IgD-negative memory B cell (primary cell): Measurements from ENCODE around the gene MICAL3. TPM values are rescaled to one million over a fixed set of nuclear protein-coding genes. Genes with fewer than 3 reads are reported as not detected.

ENCODE experiments used
- H3K27ac Mint-ChIP-seq, 3 donors: one replicate each; pipeline ENCODE4 v1.8.0; 2020 to 2022; ENCODE audit warnings: mild to moderate bottlenecking in 3 of 3, mixed read lengths in 3 of 3, moderate library complexity in 1 of 3
- H3K27me3 Mint-ChIP-seq: one replicate; pipeline ENCODE4 v1.8.0; 2021; ENCODE audit warnings: mixed read lengths
- H3K36me3 Mint-ChIP-seq: one replicate; pipeline ENCODE4 v1.8.0; 2020; ENCODE audit warnings: mild to moderate bottlenecking, mixed read lengths
- H3K4me1 Mint-ChIP-seq, 3 donors: one replicate each; pipeline ENCODE4 v1.8.0; 2020 to 2022; ENCODE audit warnings: mixed read lengths in 3 of 3, mild to moderate bottlenecking in 1 of 3
- H3K4me3 Mint-ChIP-seq, 4 donors: one replicate each; pipeline ENCODE4 v1.8.0; 2020 to 2022; ENCODE audit warnings: mild to moderate bottlenecking in 4 of 4, mixed read lengths in 4 of 4, moderate library complexity in 3 of 4
- H3K9me3 Mint-ChIP-seq, 3 donors: one replicate each; pipeline ENCODE4 v1.8.0; 2020 to 2021; ENCODE audit warnings: mixed read lengths in 3 of 3, mild to moderate bottlenecking in 1 of 3
- polyA plus RNA-seq: library from polyadenylated mRNA; unstranded; fragments of 300-500 nt; fragmentation: Illumina TruSeq; gene quantifications from one replicate; pipeline ENCODE4 v1.2.3, GENCODE V29; 2021

Gene MICAL3
- polyA plus RNA-seq, 1 donor from 2014 or later, result 12.0 TPM

DNA sequence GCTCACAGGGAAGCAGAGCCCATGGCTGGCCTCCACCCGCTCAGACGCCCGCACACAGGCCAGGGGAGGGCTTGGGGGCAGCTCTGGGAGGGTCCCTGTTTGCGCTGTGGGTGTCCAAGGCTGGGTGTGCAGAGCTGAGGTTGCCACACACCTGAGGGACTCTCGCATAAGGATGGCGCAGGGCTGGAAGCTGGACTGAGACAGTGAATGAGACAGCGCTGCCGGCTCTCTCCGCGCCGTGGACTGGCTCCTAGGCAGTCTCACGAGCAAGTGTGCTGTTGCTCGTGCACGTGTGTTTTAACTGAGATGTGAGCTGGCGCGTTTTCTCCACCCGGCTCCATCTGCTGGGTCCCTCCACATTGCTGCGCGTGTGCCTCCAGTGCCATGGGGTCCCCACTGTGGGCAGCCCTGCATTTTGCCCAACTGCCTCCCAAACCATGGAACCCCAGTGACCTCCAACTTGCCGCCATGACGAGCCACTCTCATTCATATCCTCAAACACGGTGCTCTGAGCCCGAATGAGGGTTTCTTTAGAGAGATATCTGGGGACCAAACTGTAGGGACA is 245.9 kb downstream of the MICAL3 start:
- Mint-ChIP-seq H3K4me3 (peak overlapping the region; percentile 97 to 99 (median 98)), H3K36me3 (peaks cover 1% of the 10 kb centered on the region), H3K27me3 (no peaks in the 10 kb centered on the region), H3K27ac (peak overlapping the region; percentile 76 to 97 (median 97)), H3K4me1 (peaks cover 33 to 43% (median 40%) of the 10 kb centered on the region in 3 donors), H3K9me3 (no peaks in the 10 kb centered on the region)

GRCh38 chr22:17777717-17778044 is 246.7 kb downstream of the MICAL3 start:
- Mint-ChIP-seq H3K27ac (peak overlapping the region; percentile 97 to 99 (median 97)), H3K27me3 (no peaks in the 10 kb centered on the region), H3K9me3 (no peaks in the 10 kb centered on the region), H3K4me3 (peak overlapping the region; percentile 97 to 99 (median 98)), H3K36me3 (peaks cover 1% of the 10 kb centered on the region), H3K4me1 (peaks cover 39 to 50% (median 41%) of the 10 kb centered on the region in 3 donors)

DNA sequence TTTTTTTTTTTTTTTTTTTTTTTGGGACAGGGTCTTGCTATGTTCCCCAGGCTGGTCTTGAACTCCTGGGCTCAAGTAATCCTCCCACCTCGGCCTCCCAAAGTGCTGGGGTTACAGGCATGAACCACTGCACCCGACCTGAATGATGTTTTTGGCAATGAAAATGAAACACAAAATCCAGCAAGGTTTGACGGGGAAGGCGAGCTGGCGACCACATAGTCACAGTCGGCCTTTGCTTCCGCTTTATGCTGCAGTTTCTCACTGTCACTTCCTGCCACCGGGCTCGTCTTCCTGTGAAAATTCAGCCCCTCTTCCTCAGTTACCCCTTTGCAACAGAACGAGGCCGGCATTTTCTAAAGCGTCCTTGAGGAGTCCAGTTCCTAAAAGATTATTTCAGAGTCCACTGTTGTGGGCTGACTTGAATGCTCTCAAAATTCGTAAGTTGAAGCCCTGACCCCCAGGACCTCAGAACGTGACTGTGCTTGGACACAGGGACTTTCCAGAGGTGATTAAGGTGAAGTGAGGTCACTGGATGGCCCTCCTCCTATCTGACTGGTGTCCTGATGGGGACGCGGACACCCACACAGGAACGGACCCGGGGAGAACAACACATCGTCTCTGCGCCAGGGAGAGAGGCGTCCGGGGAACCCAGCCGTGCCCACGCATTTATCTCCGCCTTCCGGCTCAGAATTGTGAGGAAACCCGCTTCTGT is 247.2 kb downstream of the MICAL3 start:
- peaks cover 41 to 53% (median 42%) of the 10 kb centered on the region in 3 donors for H3K4me1 Mint-ChIP-seq
- no peaks in the 10 kb centered on the region for H3K27me3 Mint-ChIP-seq
- peak overlapping the region; percentile 97 to 99 (median 97) for H3K27ac Mint-ChIP-seq
- H3K9me3 Mint-ChIP-seq, result no peaks in the 10 kb centered on the region
- peak overlapping the region; percentile 97 to 99 (median 98) for H3K4me3 Mint-ChIP-seq
- peaks cover 1% of the 10 kb centered on the region for H3K36me3 Mint-ChIP-seq

DNA sequence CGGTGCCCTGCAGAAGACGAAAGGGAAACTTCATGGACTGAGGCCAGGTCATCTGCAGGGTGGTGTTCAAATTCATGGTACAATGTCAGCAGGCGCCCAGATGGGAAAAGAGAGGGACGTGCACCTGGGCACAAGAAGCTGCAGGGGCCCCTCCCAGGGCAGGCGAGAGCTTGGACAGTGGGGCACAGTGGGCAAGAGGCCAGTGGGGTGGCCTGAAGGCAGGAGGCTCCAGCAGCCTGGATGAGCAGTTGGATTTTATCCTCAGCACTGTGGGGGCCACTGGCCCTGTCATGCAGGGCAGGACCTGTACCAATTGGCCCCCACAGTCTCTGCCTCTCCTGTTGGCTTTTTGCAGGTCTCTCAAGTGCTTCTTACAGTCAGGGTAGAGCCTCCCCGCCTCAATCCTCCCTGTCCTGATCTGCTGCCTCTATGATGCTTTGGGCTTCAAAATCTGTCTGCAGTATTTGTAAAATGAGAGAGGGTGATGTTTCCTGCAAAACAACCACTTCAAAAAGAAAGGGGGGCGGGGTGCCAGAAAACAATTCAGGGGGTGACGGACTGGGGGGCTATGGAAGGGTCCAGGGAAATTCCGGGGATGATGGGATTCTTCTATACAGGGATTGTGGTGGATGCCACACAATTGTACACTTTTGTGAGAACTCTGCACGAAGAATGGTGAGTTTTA is 248.4 kb downstream of the MICAL3 start:
- H3K27me3 Mint-ChIP-seq, result no peaks in the 10 kb centered on the region
- no peaks in the 10 kb centered on the region for H3K9me3 Mint-ChIP-seq
- peaks cover 45 to 54% (median 45%) of the 10 kb centered on the region in 3 donors for H3K4me1 Mint-ChIP-seq
- H3K4me3 Mint-ChIP-seq, result peak overlapping the region; percentile 90 to 99 (median 98)
- H3K36me3 Mint-ChIP-seq, result peaks cover 1% of the 10 kb centered on the region
- peak overlapping the region; percentile 97 to 99 (median 97) for H3K27ac Mint-ChIP-seq

GRCh38 chr22:17774926-17775685 is 249.3 kb downstream of the MICAL3 start:
- Mint-ChIP-seq H3K4me1 (peaks cover 45 to 53% (median 47%) of the 10 kb centered on the region in 3 donors), H3K27ac (peak overlapping the region; percentile 96 to 97 (median 97)), H3K9me3 (no peaks in the 10 kb centered on the region)

DNA sequence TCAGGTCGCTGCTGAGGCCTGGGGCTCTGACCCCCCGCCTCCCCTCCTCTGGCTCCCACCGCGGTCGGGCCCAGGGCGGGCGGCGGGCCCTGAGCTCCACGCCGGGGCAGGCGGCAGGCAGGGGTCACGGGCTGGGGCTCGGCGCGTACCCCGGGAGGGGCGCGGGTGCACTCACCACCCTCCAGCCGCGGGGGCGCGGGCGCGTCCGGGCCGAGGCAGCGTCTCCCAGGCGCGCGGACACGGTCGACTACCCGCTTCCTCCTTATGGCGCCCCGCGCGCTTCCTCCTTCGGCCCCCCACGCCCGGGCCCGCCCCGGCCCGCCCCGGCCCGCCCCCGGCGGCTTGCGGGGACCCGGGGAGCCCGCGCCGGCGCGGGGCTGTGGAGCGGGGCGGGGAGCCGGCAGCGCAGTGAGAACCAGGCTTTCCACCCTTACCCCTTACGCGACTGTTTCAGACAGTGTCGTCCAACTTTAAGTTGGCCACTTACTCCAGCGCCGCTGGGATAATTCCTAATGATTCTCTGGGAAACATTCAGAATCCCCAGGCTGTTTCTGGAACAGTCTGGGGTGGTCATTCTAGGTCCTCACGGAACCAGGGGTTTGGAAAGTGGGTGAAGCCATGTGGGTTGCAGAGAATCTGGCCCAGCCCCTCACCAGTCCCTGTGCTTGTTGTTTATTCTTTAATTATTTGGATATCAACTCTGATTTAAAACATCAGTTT is 250.0 kb downstream of the MICAL3 start, which contains the start of gene BID:
Gene BID, minus strand, starts transcription at position 264 of the 720 bp plus-strand sequence. CDS start 24,353 bp downstream, outside the sequence.
- Mint-ChIP-seq H3K27ac (peak within 1 kb of the TSS; percentile 96 to 98 (median 97)), H3K4me1 (peaks cover 38 to 49% (median 43%) of the 10 kb centered on the region in 3 donors), H3K4me3 (peak within 1 kb of the TSS; percentile 87 to 99 (median 96)), H3K9me3 (no peaks in the 10 kb centered on the region), H3K36me3 (peaks cover 1% of the 10 kb centered on the region), H3K27me3 (no peaks in the 10 kb centered on the region)

More at GRCh38 chr22:17774926-17775685, 249.3 kb downstream of the MICAL3 start:
- Mint-ChIP-seq H3K36me3 (peaks cover 1% of the 10 kb centered on the region), H3K4me3 (peak overlapping the region; percentile 82 to 99 (median 94)), H3K27me3 (no peaks in the 10 kb centered on the region)

DNA sequence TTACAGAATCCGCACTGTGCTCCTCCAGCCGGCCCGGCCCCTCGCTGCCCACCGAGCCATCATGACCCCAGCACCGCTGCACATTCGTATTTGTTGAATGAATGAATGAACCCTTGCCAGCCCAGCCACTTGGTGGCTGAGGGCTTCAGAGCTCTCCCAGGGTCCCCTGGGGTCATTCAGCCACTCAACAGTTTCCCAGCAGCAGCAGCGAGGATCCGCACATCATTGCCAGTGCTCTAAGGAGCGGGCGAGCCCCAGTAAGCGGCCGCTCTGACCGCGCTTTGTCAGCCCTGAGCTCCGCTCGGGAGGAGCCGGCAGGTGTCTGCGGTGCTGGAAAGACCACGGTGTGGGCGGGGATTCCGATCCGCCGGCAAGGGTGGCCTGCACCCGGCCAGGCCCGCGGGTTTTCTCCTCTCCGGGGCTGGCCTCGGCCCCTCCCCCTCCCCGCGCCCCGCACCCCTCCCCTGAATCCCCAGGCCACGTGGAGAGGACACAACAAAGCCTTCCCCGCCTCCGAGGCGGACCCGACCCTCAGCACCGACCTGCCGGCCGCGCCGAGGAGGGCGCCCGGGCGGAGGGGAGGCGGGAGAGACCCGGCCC is 250.7 kb downstream of the MICAL3 start:
- Mint-ChIP-seq H3K4me3 (peak overlapping the region; percentile 87 to 97 (median 92)), H3K27ac (peak overlapping the region; percentile 88 to 98 (median 90)), H3K36me3 (no peaks in the 10 kb centered on the region), H3K4me1 (peaks cover 33 to 43% (median 37%) of the 10 kb centered on the region in 3 donors), H3K9me3 (no peaks in the 10 kb centered on the region), H3K27me3 (no peaks in the 10 kb centered on the region)

DNA sequence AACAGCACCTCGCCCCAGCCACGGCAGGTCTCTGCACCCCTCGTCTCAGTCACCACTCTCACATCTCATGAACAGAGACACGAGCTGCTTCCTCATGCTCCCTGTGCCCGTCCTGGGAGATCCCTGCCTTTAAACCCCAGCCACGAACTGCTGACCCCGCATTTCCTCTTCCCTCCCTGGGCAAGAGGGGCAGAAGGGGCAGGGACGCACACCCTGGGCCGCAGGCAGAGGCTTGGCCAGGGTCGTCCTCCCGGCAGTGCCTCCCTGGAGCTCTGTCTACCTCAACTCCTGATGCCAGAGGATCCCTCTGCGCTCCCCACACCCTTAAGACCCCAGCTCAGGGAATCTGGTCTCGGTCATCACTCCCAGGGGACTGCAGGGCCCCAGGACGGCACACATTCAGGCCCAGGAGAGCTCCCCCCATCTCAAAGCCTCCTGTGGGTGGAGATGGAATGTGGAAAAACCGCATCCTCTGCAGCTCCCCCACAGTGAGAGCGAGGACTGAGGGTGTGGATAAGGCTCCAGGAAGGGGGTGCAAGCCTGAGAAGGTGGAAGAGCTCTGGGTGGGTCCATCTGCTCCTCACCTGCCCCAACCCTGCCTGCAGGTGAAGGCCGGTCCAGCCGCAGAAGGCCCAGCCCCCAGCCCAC is 251.3 kb downstream of the MICAL3 start:
- peak overlapping the region; percentile 88 to 98 (median 90) for H3K27ac Mint-ChIP-seq
- peaks cover 34 to 41% (median 37%) of the 10 kb centered on the region in 3 donors for H3K4me1 Mint-ChIP-seq
- H3K4me3 Mint-ChIP-seq, result peak overlapping the region; percentile 87 to 97 (median 92)
- no peaks in the 10 kb centered on the region for H3K36me3 Mint-ChIP-seq
- peaks cover under 1% of the 10 kb centered on the region for H3K27me3 Mint-ChIP-seq
- no peaks in the 10 kb centered on the region for H3K9me3 Mint-ChIP-seq

GRCh38 chr22:17772249-17772957 is 252.0 kb downstream of the MICAL3 start:
- Mint-ChIP-seq H3K36me3 (no peaks in the 10 kb centered on the region), H3K27ac (peak overlapping the region; percentile 71 to 98 (median 90)), H3K4me3 (peak overlapping the region; percentile 87 to 97 (median 92)), H3K9me3 (no peaks in the 10 kb centered on the region), H3K27me3 (peaks cover 2% of the 10 kb centered on the region), H3K4me1 (peaks cover 35 to 48% (median 38%) of the 10 kb centered on the region in 3 donors)

GRCh38 chr22:17770180-17771077 is 253.9 kb downstream of the MICAL3 start:
- Mint-ChIP-seq H3K9me3 (no peaks in the 10 kb centered on the region), H3K4me1 (peaks cover 27 to 40% (median 29%) of the 10 kb centered on the region in 3 donors), H3K4me3 (peak overlapping the region in 3 of 4 donors; percentile 33 to 82 (median 72)), H3K27ac (peak overlapping the region; percentile 53 to 90 (median 71)), H3K36me3 (no peaks in the 10 kb centered on the region), H3K27me3 (peaks cover 2% of the 10 kb centered on the region)

DNA sequence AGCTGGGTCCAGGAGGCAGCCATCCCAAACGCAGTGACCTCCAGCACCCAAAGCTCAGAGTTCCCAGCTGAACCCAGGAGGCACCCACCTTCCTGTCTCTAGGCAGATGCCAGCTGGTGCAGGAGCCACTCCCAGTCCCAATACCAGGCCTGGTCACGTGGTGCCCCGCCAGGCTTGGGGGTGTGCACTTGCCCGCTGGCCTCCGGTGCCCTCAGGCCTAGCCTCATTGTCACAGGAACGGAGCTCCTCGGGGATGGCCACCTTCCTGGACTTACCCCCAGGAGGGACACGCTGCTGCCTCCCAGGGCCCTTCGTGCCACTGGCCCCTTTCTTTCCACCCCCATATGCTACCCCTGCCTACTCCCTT is 254.7 kb downstream of the MICAL3 start:
- Mint-ChIP-seq H3K4me3 (no peak overlapping the region), H3K27ac (peak overlapping the region in 1 of 3 donors; percentile 90), H3K36me3 (no peaks in the 10 kb centered on the region), H3K27me3 (peaks cover 2% of the 10 kb centered on the region), H3K9me3 (no peaks in the 10 kb centered on the region), H3K4me1 (peaks cover 27 to 38% (median 29%) of the 10 kb centered on the region in 3 donors)
